ENCODE results near the gene CDKN2A.

CDKN2A gene

GRCh38 chr9:21993893-21994555, at the start of gene CDKN2A:
TSS of gene CDKN2A (minus strand) at chr9:21994392.
- TF ChIP-seq CTCF (IDR thresholded peaks at IDR 0.05; ENCODE audit: low read depth, low read length), result peak; percentile 38
- Histone ChIP-seq H3K27me3 (ENCODE audit: insufficient read depth, low read depth, severe bottlenecking) (peaks cover 3% of the 10 kb centered on the region), H3K4me3 (ENCODE audit: low read depth, low read length) (peak within 1 kb of the TSS; percentile 90), H3K9me3 (ENCODE audit: severe bottlenecking) (no peaks in the 10 kb centered on the region), H3K27ac (peak within 1 kb of the TSS; percentile 87), H3K36me3 (peaks cover 9% of the 10 kb centered on the region)
- DNase-seq, result peak; percentile 84

- Histone ChIP-seq H3K27me3 (ENCODE audit: insufficient read depth, low read depth, severe bottlenecking) (no peaks in the 10 kb centered on the region), H3K4me3 (ENCODE audit: low read depth, low read length) (no peak overlapping the region), H3K27ac (no peak overlapping the region), H3K9me3 (ENCODE audit: severe bottlenecking) (no peaks in the 10 kb centered on the region), H3K36me3 (no peaks in the 10 kb centered on the region)
- no peak for DNase-seq
- no peak for TF ChIP-seq CTCF (IDR thresholded peaks at IDR 0.05; ENCODE audit: low read depth, low read length)
Observed at GRCh38 chr9:22043928-22044327, 49.7 kb upstream of the CDKN2A start.

GRCh38 chr9:22041775-22042174, 47.6 kb upstream of the CDKN2A start:
- H3K4me3 ChIP-seq (ENCODE audit: low read depth, low read length), result no peak overlapping the region
- TF ChIP-seq CTCF (IDR thresholded peaks at IDR 0.05; ENCODE audit: low read depth, low read length), result no peak
- H3K9me3 ChIP-seq (ENCODE audit: severe bottlenecking), result no peaks in the 10 kb centered on the region
- no peak for DNase-seq
- no peaks in the 10 kb centered on the region for H3K36me3 ChIP-seq
- no peak overlapping the region for H3K27ac ChIP-seq
- no peaks in the 10 kb centered on the region for H3K27me3 ChIP-seq (ENCODE audit: insufficient read depth, low read depth, severe bottlenecking)

DNA sequence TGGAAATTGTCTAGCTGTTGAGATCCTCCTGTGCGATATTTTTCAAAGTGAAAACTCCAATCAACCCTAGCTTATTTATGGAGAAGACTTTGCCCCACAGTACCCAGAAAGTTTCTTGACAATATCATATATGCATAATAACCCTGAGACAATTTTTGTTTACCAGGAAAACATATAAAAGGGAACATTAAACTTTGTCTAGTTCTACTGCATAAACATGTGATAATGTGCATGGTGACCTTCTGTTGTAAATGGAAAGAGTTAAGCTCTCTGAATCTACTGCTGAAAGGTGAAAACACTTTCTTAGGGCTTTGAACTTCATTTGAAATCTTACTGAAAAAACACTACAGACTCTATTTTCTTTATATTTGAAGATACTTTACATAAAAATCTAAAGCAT, 47.2 kb upstream of the CDKN2A start:
- H3K36me3 ChIP-seq, result no peaks in the 10 kb centered on the region
- H3K9me3 ChIP-seq (ENCODE audit: severe bottlenecking), result no peaks in the 10 kb centered on the region
- H3K27ac ChIP-seq, result no peak overlapping the region
- DNase-seq, result no peak
- no peak for TF ChIP-seq CTCF (IDR thresholded peaks at IDR 0.05; ENCODE audit: low read depth, low read length)
- H3K4me3 ChIP-seq (ENCODE audit: low read depth, low read length), result no peak overlapping the region
- no peaks in the 10 kb centered on the region for H3K27me3 ChIP-seq (ENCODE audit: insufficient read depth, low read depth, severe bottlenecking)

DNA sequence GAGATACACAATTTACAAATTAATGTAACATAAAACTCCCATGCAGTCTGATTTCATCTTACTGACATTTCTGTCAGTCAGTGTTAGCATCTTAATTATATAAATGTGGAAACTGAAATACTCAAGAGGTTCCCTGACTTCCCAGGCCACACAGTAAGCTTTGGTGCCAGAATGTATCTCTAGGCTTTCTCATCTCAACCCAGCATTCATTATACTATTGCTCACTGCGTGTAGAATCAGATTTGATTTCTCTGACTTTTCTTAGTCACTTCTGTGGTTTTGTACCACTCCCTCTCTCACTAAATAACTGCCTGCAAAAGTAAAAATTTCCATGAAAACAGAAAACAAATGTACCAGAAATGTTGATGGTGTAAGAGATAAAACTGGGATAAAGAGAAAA, 46.6 kb upstream of the CDKN2A start:
- TF ChIP-seq CTCF (IDR thresholded peaks at IDR 0.05; ENCODE audit: low read depth, low read length), result no peak
- no peaks in the 10 kb centered on the region for H3K36me3 ChIP-seq
- H3K27ac ChIP-seq, result no peak overlapping the region
- DNase-seq, result no peak
- no peaks in the 10 kb centered on the region for H3K27me3 ChIP-seq (ENCODE audit: insufficient read depth, low read depth, severe bottlenecking)
- no peaks in the 10 kb centered on the region for H3K9me3 ChIP-seq (ENCODE audit: severe bottlenecking)
- no peak overlapping the region for H3K4me3 ChIP-seq (ENCODE audit: low read depth, low read length)

DNA sequence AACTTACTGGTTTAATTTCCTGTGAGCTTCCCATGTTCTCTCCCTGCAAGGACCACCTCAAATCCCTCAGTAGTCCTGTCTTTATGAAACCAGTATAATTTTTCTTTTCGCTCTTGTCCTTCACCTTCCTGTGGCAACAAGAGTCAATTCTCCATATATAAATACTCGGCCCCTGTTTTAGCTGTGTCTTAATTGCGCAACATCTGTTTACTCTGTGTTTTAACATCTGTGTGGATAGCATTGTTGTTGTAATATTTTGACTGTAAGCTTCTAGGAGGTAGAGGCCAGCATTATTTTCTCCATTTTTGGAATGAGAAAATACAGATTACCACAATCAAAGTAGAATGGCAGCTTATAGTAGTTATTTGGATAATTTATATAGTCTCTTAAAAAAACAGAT, 45.1 kb upstream of the CDKN2A start:
- Histone ChIP-seq H3K4me3 (ENCODE audit: low read depth, low read length) (no peak overlapping the region), H3K36me3 (no peaks in the 10 kb centered on the region), H3K27me3 (ENCODE audit: insufficient read depth, low read depth, severe bottlenecking) (no peaks in the 10 kb centered on the region), H3K27ac (no peak overlapping the region), H3K9me3 (ENCODE audit: severe bottlenecking) (no peaks in the 10 kb centered on the region)
- no peak for TF ChIP-seq CTCF (IDR thresholded peaks at IDR 0.05; ENCODE audit: low read depth, low read length)
- no peak for DNase-seq

All from WERI-Rb-1 (cell line).